NCI-H1694 (cell line): ENCODE measurements around the gene GNPTAB.
"Not testable (repeated sequence)": the region's sequence is repeated elsewhere in the genome, so short reads cannot be mapped to it uniquely, and the experiment has no call there.

Source experiments
- DNase-seq: peaks from one replicate; lab custom pipeline; 2025; lab: John Stamatoyannopoulos, UW

Gene GNPTAB

GRCh38 chr12:101852998-101853397 lies 22.2 kb upstream of the GNPTAB start:
- DNase-seq: no peak

- DNase-seq: no peak
Observed at GRCh38 chr12:101850199-101850598, 19.4 kb upstream of the GNPTAB start.

DNA sequence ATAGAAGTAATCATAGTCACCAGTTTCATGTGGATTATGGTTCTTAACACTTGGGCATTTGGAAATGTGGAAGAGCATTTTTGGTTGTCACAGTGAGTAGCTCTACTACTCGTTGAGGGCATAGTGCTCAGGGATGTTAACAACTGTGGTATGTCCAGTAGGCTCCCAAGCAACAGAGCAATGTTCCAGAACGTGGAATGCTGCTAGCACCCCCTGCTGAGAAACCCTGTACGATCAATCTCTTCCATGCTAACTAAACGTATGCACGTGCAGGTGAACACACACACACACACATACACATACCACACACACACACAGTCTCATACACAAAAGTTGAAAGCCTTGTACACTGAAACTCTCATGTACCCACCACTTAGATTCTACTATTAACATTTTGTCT lies 16.6 kb upstream of the GNPTAB start:
- no peak for DNase-seq

GRCh38 chr12:101845137-101845711 lies 14.5 kb upstream of the GNPTAB start:
- DNase-seq: no peak

DNA sequence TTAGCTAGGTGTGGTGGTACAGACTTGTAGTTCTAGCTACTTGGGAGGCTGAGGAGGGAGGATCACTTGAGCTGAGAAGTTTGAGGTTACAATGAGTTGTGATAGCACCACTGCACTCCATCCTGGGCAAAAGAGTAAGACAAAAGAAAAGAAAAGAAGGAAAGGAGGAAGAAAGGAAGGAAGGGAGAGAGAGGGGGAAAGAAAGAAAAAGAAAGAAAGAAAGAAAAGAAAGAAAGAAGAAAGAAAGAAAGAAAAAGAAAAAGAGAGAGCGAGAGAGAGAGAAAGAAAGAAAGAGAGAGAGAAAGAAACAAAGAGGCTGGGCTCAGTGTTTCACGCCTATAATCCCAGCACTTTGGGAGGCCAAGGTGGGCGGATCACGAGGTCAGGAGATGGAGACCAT lies 10.3 kb upstream of the GNPTAB start:
- DNase-seq: no peak

GRCh38 chr12:101839324-101840283 lies 8.8 kb upstream of the GNPTAB start:
- peak; percentile 19 for DNase-seq

- no peak for DNase-seq
Observed at GRCh38 chr12:101838628-101839323, 8.0 kb upstream of the GNPTAB start.

GRCh38 chr12:101832030-101832429 lies 1.3 kb upstream of the GNPTAB start:
- DNase-seq: no peak

DNA sequence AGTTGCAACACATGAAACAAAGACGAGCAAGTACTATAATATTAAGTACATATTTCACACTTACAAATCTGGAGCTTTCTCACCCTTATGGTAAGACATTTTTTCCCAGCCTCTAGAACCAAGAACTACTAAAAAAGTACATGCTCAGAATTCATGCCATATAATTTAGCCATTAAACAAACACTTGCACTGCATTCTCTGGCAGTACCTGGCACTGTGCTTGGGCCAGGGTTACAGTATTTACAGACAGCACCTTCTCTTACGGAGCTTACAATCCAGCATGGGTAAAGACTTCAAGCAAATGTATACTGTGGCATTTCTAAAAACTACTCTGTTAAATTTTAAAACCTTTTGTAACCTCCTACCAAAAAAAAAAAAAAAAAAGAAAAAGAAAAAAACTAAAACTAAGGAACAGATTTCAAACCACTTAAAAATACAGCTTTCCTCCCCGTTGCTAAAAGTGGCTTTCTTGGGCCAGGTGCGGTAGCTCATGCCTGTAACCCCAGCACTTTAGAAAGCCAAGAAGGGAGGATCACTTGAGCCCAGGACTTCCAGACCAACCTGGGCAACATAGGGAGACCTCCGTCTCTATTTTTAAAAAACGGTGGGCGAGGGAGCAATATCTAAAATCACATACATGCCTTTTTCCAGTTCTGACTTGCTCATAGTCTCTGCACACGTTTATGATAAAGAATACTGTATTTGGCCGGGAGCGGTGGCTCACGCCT lies 956 bp downstream of the GNPTAB start:
- no peak for DNase-seq

DNA sequence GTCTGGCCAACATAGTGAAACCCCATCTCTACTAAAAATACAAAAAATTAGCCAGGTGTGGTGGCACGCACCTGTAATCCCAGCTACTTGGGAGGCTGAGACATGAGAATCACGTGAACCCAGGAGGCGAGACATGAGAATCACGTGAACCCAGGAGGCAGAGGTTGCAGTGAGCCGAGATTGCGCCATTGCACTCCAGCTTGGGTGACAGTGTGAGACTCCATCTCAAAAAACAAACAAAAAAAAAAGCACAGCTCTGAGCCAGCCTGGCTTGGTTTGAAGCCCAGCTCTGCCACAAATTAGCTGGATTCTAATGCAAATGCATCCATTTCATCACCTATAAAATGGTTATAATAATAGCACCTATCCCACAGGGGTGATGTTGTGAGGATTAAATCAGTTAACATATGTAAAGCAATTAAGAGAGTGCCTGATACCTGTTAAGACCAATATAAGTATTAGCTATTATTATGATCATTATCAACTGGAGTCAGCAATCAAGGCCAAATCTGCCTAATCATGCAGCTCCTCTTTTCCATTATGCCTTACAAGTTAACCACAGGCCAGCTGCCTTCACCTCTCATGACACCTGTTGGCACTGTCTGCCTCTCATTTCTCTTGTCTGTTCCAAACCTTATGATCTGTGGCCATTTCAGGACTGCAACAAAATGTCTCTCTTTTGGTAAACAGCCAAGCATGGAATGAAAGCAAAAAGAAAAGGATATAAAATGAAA lies 2.1 kb downstream of the GNPTAB start:
- no peak for DNase-seq

GRCh38 chr12:101826766-101827368 lies 3.9 kb downstream of the GNPTAB start:
- DNase-seq: no peak

GRCh38 chr12:101824831-101825230 lies 5.9 kb downstream of the GNPTAB start:
- DNase-seq: no peak

GRCh38 chr12:101823891-101824290 lies 6.9 kb downstream of the GNPTAB start:
- peak; percentile 54 for DNase-seq

- no peak for DNase-seq
Observed at GRCh38 chr12:101823039-101823438, 7.7 kb downstream of the GNPTAB start.

GRCh38 chr12:101819467-101819866 lies 11.3 kb downstream of the GNPTAB start:
- DNase-seq: no peak

GRCh38 chr12:101818689-101819088 lies 12.1 kb downstream of the GNPTAB start:
- not testable (repeated sequence) for DNase-seq

GRCh38 chr12:101813117-101813516 lies 17.6 kb downstream of the GNPTAB start:
- DNase-seq: no peak

DNA sequence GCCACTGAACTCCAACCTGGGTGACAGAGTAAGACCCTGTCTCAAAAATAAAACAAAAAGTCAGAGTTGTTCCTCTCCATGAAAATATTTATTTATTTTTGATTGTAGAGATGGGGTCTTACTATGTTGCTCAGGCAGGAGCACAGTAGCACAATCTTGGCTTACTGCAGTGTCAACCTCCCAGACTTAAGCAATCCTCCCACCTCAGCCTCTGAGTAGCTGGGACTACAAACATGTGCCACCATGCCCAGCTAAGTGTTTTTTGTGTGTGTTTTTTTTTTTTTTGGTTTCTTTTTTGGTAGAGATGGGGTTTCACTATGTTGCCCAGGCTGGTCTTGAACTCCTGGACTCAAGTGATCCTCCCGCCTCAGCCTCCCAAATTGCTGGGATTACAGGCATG lies 18.0 kb downstream of the GNPTAB start:
- DNase-seq: not testable (repeated sequence)

DNA sequence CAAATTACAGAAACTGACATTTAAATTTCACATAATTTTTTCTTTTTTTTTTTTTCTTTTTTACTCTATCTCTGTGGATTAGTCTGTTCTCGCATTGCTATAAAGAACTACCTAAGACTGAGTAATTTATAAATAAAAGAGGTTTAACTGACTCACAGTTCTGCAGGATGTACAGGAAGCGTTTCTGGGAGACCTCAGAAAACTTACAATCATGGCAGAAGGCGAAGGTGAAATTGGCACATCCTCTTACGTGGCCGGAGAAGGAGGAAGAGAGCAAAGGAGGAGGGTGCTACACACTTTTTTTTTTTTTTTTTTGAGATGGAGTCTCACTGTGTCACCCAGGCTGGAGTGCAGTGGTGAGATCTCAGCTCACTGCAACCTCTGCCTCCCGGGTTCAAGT lies 19.4 kb downstream of the GNPTAB start:
- DNase-seq: not testable (repeated sequence)

DNA sequence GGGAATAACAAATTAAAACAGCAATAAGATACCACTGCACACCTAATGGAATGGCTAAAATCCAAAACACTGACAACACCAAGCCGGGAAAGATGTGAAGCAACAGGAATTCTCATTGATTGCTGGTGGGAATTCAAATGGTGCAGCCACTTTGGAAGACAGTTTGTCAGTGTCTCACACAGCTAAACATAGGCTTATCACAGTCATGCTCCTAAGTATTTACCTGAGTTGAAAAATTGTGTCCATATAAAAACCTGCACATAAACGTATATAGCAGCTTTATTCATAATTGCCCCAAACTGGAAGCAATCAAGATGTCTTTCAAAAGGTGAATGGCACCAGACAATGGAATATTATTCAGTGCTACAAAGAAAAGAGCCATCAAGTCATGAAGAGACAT lies 21.6 kb downstream of the GNPTAB start:
- no peak for DNase-seq

DNA sequence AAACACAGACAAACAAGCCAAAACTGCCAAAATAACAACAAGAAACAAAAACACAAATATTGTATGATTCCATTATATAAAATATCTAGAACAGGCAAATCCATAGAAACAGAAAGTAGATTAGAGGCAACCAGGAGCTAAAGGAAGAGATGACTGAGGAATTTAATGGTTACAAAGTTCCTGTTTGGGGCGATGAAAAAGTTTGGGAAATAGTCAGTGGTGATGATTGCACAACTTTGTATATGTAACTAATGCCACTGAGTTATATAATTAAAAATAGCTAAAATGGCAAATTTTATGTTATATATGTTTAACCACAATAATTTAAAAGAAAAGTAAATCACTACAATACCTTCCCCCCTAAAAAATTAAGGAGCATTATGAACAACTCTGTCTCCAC lies 24.5 kb downstream of the GNPTAB start:
- no peak for DNase-seq
